GM19397 (cell line): ENCODE data around the gene CATSPER1.

Source experiments
- ATAC-seq: cut with Tn5 transposase; IDR thresholded peaks from one replicate; pipeline ENCODE4 v1.9.1; 2021; ENCODE audit warnings: mild to moderate bottlenecking, moderate library complexity; ENCODE audit not compliant: unreplicated experiment

The CATSPER1 gene

GRCh38 chr11:66003291-66003690, 23.0 kb downstream of the CATSPER1 start:
- ATAC-seq = no peak

GRCh38 chr11:66002648-66003225, 23.5 kb downstream of the CATSPER1 start:
- peak; percentile 58 for ATAC-seq

- ATAC-seq = peak; percentile 66
Observed at GRCh38 chr11:66001942-66002647, 24.2 kb downstream of the CATSPER1 start, which contains the start of the genes BANF1 and EIF1AD. TSS of gene BANF1 (plus strand) at chr11:66002503. CDS start at chr11:66003251, 748 bp downstream. TSS of gene EIF1AD (minus strand) at chr11:66002157. CDS start at chr11:66000389, 1,768 bp downstream.

GRCh38 chr11:65997286-65997685, 29.0 kb downstream of the CATSPER1 start:
- ATAC-seq = no peak

- ATAC-seq = no peak
Observed at GRCh38 chr11:65992056-65992455, 34.2 kb downstream of the CATSPER1 start.

GRCh38 chr11:65988791-65989592, 37.3 kb downstream of the CATSPER1 start:
- peak; percentile 91 for ATAC-seq

GRCh38 chr11:65987336-65987735, 38.9 kb downstream of the CATSPER1 start:
- ATAC-seq = no peak

- no peak for ATAC-seq
Observed at GRCh38 chr11:65983589-65983987, 42.7 kb downstream of the CATSPER1 start.

- no peak for ATAC-seq
Observed at GRCh38 chr11:65982824-65983588, 43.3 kb downstream of the CATSPER1 start.

- no peak for ATAC-seq
Observed at GRCh38 chr11:65981972-65982823, 44.1 kb downstream of the CATSPER1 start.

- ATAC-seq = no peak
Observed at GRCh38 chr11:65981101-65981740, 45.1 kb downstream of the CATSPER1 start.

GRCh38 chr11:65979261-65979759, 47.0 kb downstream of the CATSPER1 start:
- no peak for ATAC-seq

- ATAC-seq = no peak
Observed at GRCh38 chr11:65978391-65979238, 47.7 kb downstream of the CATSPER1 start.

GRCh38 chr11:65977621-65978390, 48.5 kb downstream of the CATSPER1 start:
- no peak for ATAC-seq

GRCh38 chr11:65976216-65977176, 49.8 kb downstream of the CATSPER1 start:
- ATAC-seq = no peak

- no peak for ATAC-seq
Observed at GRCh38 chr11:65975771-65976170, 50.5 kb downstream of the CATSPER1 start.
